ENCODE data around the gene STXBP3.
"Not testable (repeated sequence)": the region's sequence is repeated elsewhere in the genome, so short reads cannot be mapped to it uniquely, and the experiment has no call there.

The STXBP3 gene, protein sequence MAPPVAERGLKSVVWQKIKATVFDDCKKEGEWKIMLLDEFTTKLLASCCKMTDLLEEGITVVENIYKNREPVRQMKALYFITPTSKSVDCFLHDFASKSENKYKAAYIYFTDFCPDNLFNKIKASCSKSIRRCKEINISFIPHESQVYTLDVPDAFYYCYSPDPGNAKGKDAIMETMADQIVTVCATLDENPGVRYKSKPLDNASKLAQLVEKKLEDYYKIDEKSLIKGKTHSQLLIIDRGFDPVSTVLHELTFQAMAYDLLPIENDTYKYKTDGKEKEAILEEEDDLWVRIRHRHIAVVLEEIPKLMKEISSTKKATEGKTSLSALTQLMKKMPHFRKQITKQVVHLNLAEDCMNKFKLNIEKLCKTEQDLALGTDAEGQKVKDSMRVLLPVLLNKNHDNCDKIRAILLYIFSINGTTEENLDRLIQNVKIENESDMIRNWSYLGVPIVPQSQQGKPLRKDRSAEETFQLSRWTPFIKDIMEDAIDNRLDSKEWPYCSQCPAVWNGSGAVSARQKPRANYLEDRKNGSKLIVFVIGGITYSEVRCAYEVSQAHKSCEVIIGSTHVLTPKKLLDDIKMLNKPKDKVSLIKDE

DNA sequence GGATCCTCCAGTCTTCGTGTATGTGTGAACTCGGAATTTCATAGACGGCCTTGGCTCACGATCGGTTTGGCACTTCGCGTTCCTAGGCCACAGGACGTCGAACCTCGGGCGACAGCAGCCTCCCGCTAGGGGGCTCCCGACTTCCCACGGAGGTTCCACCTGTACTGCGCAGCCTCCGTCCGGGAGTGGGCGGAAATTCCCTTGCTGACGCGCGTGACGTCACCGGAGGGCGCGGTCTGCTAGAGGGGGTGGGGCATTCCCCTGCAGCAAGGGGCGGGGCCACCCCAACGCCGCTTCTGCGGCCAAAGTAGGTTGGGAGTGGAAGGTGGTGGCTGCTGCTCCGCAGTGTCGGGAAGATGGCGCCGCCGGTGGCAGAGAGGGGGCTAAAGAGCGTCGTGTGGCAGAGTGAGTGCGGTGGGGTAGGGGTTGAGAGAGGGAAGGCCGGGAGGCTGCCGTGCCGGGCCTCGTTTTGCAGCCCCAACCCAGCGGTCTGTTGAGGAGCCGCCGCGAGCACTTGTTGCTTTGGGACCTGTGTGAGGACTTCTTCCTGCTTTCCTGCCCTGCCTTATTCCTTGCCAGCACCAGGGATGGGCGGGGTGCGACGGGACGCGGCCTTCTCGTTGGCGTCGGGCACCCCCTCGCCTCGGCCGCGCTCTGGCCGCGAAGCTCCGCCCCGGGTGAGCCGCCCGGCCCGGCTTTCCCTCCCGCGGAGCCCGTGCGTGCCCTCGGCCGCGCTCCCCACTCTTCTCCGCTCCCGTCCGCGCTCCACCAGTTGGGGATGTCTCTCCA is at the start of gene STXBP3:
Gene STXBP3, plus strand, starts transcription at position 293 of the 789 bp plus-strand sequence. Its CDS starts 64 bp downstream, at position 357.
- peak; percentile 100 for DNase-seq (ENCODE audit: low read depth in 2 of 2)

DNA sequence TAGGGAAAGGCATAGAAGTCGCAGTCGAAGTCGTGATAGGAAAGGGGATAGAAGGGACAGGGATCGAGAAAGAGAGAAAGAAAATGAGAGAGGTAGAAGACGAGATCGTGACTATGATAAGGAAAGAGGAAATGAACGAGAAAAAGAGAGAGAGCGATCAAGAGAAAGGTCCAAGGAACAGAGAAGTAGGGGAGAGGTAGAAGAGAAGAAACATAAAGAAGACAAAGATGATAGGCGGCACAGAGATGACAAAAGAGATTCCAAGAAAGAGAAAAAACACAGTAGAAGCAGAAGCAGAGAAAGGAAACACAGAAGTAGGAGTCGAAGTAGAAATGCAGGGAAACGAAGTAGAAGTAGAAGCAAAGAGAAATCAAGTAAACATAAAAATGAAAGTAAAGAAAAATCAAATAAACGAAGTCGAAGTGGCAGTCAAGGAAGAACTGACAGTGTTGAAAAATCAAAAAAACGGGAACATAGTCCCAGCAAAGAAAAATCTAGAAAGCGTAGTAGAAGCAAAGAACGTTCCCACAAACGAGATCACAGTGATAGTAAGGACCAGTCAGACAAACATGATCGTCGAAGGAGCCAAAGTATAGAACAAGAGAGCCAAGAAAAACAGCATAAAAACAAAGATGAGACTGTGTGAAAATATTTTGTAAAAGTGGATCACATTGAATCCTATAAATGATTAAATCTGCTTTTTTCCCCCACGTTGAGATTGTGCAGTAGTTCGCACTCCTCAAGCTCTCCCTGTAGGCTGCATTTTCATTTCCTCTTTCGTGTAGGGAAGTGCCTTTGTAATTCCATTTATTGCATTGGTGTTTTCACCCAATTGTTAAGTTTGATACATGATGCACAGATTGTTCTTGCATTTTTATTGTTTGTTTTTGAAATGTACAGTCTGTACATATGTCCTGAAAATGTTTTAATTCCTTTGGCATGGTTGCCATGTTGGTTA is 46.8 kb upstream of the STXBP3 start:
- DNase-seq (ENCODE audit: low read depth in 2 of 2), result no peak

- DNase-seq (ENCODE audit: low read depth in 2 of 2), result no peak
These were observed 45.2 kb upstream of the STXBP3 start for GRCh38 chr1:108701176-108701849.

DNA sequence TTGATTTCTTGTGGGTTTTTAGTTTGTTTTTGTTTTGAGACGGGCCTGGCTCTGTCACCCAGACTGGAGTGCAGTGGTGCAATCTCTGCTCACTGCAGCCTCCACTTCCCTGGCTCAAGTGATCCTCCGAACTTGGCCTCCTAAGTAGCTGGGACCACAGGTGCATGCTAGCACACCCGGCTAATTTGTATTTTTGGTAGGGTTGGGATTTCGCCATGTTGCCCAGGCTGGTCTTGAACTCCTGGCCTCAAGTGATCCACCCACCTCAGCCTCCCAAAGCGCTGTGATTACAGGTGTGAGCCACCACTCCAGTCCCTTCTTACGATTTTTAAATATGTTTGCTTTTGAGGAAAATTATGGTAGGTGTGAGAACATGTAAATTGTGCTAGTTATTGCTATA is 44.4 kb upstream of the STXBP3 start:
- not testable (repeated sequence) for DNase-seq (ENCODE audit: low read depth in 2 of 2)

DNA sequence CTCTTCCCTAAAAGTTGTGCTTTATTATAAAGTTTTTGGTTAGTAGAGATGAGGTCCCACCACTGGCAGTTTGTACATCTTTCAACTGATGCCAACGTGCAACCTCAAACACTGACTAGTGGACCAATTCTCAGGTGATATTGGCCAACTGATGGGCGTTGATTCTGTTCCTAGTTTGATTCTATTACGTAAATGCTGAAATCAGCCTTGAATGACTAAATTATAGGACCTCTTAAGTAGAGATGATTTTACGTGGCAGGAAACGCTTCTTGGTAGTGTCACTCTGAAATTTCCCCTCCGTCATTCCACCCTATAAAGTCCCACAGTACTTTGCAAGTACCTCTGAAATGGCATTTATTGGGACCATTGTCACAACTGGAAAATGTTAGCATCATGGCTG is 42.5 kb upstream of the STXBP3 start:
- DNase-seq (ENCODE audit: low read depth in 2 of 2), result no peak

DNA sequence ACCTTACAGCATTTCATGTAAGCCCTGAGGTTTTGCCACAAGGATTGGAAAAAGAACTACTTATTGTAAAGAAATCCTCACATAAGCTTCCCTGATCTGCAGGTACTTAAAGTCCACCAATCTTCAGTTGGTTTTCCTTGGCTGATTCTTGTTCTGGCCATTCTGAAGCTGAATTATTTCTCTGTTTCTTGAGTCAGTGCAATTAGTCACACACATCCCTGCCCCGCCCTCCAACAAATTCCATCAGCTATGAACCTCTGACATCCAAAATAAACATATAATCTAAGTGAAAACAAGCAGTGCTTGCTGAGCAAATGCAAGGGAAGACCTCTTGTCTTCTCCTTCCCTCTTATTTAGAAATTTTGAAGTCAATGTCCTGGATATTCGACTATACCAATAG is 42.0 kb upstream of the STXBP3 start:
- no peak for DNase-seq (ENCODE audit: low read depth in 2 of 2)

- no peak for DNase-seq (ENCODE audit: low read depth in 2 of 2)
These were observed 39.8 kb upstream of the STXBP3 start for GRCh38 chr1:108706643-108707042.

DNA sequence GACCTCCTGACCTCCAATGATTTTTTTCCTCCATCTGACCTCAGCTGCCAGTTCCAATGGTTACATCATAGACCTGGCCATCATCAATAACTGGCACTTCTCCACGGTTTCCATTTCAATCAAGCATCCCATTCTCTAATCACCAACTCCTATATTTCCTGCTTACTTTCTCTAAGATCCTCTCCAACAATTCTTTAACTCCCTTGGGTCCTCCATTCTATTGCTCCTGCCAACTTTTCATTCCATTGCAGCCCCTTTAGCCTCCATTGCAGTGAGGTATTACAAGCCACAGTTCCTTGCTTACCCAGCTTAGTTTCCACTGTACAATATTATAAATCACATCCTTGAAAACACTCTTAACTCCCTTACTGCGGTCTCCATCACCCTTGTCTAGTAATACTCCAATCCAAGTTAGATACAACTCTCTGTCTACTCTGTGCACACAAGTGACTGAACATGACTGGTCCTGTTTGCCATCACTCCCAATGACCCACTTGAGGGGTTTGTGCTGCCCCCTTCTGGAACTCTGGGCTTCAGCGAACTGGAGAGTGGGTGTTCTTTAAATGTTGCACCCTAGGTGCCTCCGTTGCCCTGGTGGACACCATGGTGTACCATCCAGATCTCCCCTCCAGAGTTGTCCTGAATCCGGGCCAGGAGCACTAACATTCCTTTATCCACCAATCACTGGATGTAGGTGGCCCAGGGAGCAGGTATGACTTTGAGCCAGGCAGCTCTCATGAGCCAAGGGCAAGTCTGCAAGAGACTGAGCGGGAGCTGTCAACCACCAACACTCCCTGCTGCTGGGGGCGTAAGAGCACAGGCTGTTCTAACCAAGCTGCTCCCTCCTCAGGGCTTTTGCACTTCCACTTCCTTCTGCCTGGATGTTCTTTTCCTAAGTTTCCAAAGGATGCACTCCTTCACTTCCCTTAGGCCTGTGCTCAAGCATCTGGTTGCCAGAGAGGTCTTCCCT is 37.5 kb upstream of the STXBP3 start:
- peak; percentile 37 to 48 for DNase-seq (ENCODE audit: low read depth in 2 of 2)

DNA sequence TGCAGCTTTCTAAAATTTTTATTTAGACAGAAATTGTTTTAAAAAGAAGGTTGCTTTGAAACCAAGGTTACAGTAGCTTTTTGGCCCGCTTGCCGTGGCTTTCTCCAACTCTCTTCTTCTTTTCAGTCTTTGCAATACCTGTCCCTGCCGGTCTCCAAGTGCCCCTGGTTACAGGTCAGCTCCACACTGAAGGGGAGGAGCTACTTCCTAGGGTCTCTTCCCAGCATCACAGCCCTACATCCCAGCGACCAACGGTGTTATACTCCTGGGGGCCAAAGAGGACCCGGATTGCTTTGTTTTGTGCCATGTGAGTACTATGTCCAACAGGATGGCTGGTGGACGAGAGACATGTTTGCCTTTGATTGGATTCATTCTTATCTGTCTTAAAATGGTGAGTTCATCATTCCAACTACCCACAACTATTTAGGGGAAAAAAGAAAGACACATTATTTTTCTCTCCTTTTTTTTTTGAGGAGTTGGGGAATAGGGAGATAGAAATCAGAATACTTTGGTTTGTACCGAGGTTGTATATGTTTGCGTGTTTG is 33.8 kb upstream of the STXBP3 start, which contains the start of gene FNDC7:
Gene FNDC7, plus strand, starts transcription at position 303 of the 545 bp plus-strand sequence. Its CDS starts 26 bp downstream, at position 329.
- DNase-seq (ENCODE audit: low read depth in 2 of 2), result no peak

DNA sequence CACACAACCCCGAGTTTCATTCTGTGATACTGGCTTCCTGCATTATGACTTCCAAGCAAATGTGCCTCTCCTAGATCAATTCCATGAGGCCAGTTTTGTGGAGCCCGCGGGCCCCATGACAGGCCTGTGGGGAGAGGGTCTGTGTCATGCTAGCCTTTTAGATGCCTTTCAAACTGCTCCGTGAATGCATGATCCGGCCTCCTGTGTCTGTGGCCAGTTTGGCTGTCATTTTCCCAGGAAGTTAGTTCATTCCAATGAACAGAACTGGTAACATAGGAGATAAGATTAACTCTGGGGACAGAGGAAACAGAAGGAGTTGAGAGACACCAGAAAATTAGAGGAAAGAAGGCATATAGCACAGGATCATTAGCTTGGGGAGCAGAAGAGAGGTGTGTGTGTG is 30.5 kb upstream of the STXBP3 start:
- DNase-seq (ENCODE audit: low read depth in 2 of 2), result no peak

- no peak for DNase-seq (ENCODE audit: low read depth in 2 of 2)
These were observed 29.8 kb upstream of the STXBP3 start for GRCh38 chr1:108716437-108717230.

GRCh38 chr1:108717774-108718316 is 28.6 kb upstream of the STXBP3 start:
- no peak for DNase-seq (ENCODE audit: low read depth in 2 of 2)

DNA sequence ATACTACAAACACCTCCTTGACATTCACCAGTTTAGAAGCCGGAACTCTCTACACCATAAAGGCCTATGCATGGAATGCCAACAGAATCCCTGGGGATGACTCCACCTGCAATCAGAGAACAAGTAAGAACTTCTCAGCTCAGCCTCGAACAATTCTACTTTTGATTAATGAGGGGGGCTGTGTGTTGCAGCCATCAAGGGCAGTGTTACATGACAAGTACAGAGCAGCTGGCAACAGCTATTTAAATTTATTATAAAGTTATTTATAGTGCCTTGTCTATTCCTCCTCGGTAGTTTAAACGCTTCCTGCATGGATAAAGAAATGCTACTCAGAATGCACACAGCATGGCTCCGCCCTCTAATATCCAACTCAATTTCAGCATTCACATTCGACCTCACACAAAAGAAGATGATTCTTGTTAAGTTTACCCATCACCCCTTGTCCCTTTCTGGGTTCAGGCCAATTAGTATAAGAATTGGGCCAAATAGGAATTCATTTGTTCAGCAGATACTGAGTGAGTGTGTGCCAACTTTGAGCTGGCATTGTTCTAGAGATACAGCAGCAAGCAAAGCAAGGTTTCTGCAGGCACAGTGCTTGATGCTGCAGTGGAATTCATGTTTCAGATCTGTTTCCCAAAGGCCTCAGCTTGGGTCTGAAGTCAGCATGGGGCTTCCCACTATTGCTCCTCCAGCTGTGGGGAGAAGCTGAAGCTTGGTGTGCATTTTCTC is 27.4 kb upstream of the STXBP3 start:
- no peak for DNase-seq (ENCODE audit: low read depth in 2 of 2)

DNA sequence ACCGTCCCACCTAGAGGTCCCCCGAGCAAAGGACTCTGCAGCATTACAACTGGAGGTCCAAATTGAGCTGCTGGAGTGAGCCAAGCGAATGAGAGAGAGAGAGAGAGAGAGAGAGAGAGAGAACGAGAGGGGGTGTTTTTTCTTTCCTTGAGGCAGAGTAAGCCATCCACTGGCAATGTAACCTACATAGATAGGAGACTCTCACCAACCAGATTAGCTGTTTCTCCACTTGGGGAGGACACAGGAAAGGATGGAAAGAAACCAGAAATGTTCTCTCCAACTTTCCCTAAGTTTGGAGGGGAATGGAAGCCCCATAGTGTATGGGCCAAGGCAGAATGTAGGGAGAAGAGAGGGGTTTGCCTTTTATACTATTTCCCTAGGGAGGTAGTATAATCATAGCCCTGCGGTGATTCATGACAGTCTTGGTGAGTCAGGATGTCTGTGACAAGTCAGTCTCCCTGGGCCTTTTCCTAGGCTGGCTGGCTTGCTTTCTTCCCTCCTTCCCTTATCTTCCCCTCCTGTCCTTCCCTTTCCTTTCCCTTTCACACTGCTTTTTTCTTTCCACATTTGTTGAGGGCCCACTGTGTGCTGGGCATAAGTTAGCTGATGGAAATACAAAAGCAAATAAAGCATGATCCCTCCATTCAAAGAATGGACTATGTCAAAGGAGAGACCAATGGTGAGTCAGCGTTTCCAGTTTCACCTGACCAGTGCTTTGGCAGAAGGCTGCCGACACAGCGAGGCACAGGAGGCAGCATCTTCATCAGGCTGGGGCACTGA is 26.6 kb upstream of the STXBP3 start:
- no peak for DNase-seq (ENCODE audit: low read depth in 2 of 2)

GRCh38 chr1:108722292-108722691 is 24.2 kb upstream of the STXBP3 start:
- no peak for DNase-seq (ENCODE audit: low read depth in 2 of 2)

DNA sequence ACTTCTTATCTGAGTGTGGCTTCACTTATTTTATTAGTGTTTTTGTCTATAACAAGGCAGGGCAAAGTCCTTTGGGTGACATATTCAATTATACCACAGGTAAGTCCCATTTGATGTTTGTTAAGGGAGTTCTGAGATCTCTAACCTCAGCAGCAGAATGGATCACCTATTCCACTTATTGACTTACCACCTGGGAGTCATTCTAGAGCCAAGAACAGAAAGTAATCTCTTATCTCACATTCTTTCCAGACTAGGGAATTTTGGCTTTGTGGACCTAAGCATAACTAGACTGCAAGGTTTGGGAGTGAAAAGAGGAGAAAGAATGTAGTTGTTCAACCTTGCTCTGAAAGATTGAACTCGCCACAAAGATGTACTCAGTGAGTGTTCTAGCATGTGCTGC is 20.6 kb upstream of the STXBP3 start:
- no peak for DNase-seq (ENCODE audit: low read depth in 2 of 2)

All from stimulated activated CD8-positive, alpha-beta memory T cell treated with anti-CD3 and anti-CD28 coated beads, Interleukin-2, amount 100 ng/mL, for 48 hours (primary cell).